Activated CD8-positive, alpha-beta memory T cell treated with anti-CD3 and anti-CD28 coated beads for 1 hour (primary cell): Measurements from ENCODE around the gene IFT74.

ENCODE experiments used
- DNase-seq, 2 donors: peaks; one replicate each; pipeline ENCODE4 v3.0.0-alpha.2; 2020; ENCODE audit warnings: low read depth in 1 of 2; ENCODE audit errors: extremely low read depth in 1 of 2

Gene IFT74

DNA sequence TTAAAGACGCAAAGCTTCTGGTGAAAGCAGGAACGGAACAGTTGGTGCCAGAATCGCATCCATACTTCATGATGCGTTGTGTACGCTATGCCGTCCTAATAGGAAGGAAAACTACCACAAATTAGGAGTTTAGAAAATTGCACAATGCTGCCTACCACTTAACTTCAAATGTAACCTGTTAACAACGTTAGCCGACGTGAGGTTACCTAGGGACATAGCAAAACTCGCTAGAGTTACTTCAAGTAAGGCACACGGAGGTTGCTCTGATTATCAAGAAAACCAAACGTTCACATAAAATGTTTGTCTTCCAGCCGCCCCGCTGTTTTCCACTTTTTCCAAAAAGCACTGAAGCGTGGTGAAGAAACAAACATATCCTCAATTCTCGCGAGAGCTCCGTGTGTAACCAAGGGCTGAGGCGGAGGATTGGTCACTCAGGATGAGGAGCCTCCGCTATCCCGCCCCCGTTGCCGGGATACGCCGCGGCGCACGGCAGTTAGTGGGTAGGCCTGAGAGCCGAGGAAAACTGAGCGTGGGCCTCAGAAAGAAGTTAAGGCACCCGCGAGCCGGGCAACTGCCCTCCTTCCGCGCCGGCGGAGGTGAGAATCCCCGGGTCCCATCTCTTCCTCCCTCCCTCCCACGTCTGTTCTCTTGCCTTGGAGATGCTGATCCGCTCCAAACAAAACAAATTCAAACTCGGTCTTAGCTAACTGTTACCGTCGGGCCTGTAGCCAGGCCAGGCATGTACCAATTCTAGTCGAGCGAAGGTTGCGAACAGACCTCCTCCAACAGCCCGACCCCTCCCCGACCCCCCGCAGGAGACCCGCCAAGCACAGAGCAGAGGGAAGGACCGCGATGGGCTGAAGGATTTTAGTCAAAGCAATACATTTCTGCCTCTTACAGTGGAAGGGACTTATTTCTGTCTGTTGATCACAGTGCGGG lies at the start of gene IFT74:
IFT74 (plus strand) TSS at position 492 of the 939 bp plus-strand sequence. CDS start 5,556 bp downstream, outside the sequence.
- DNase-seq, result peak; percentile 81 to 86

DNA sequence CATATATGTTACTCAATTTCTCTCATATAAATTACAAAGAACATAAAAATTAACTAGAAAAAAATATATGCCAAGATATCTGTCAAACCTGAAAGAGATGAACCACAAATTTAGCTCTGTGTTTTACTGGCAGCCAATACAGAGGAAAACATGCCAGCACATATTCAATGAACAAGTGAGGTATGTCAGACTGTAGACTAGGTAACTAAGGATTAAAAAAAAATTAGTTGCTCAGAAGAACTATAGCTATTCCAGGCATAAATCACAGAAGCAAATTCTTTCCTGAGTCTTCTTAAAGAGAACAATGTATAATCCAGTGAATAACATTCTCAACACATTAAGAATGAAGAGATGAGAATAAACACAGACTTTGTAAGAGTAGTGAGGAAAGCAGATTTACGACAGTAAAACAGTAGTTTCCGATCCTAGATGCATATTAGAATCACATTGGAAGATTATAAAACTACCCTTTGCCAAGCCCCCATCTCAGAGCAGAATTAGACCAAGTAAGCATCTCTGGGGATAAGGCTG lies 43.0 kb upstream of the IFT74 start:
- no peak for DNase-seq

DNA sequence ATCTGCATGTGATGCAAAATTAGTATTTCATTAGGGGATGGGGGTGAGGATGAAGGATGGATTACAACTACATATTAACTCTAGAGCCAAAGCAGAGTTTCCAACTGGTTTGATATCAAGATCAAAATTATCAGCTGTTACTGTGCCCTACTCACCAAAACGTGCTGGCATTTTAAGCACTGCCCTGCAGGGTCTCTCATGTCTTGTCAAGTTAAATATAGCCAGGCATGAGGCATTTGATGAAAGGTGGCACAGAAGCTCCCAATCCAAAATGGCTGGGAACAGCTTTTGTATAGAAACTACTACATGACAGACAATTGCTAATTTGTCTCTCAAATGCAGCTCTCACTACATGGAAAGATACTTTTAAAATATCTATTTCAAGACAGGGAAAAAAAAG lies 36.5 kb upstream of the IFT74 start:
- no peak for DNase-seq

DNA sequence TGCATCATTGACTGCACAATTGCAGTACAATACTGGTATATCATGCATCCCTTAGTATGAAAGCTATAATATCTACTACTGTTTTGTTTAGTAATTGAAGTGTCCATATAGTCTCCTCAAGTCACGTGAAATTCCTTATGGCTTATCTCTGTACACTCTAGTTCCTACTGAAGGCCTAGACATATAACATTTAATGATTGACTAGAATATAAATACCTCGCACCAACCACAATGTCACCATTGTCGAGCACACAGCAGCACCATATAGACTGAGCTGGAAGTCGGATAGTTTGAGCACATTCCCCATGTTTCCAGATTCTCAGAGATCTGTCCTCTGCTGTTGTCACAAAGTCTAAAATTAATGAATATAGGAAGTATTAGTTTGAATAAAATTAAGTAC lies 30.6 kb upstream of the IFT74 start:
- no peak for DNase-seq

DNA sequence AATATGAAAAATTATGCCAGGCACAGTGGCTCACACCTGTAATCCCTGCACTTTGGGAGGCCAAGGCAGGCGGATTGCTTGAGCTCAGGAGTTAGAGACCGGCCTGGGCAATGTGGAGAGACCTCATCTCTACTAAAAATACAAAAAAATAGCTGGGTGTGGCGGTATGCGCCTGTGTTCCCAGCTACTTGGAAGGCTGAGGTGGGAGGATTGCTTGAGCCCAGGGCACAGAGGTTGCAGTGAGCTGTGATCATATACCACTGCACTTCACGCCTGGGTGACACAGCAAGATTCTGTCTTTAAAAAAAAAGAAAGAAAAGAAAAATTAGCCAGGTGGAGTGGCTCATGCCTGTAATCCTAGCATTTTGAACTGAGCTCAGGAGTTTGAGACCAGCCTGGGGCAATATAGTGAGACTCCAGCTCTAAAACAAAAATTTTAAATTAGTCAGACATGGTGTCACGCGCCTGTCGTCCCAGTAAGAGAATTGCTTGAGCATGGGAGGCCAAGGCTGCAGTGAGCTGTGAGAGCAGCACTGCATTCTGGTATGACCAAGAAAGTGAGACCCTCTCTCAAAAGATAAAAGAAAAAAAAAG lies 27.2 kb upstream of the IFT74 start:
- DNase-seq, result no peak

DNA sequence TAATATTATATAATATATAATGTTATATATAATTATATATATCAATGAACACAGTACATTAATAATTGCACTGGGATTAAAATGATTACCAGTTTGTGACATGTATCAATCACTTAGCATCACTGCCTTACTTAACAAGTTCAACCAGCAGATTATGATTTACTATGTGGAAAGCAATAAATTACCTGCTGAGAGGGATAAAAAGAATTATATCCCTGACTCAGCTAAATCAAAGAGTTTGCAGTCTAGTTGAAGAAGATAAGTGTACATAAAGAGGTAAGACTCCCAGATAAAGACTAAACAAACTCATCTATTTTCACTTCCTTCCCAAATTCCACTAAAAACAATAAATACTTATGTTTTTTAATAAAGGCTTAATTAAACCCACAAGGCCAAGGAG lies 20.4 kb upstream of the IFT74 start:
- no peak for DNase-seq

DNA sequence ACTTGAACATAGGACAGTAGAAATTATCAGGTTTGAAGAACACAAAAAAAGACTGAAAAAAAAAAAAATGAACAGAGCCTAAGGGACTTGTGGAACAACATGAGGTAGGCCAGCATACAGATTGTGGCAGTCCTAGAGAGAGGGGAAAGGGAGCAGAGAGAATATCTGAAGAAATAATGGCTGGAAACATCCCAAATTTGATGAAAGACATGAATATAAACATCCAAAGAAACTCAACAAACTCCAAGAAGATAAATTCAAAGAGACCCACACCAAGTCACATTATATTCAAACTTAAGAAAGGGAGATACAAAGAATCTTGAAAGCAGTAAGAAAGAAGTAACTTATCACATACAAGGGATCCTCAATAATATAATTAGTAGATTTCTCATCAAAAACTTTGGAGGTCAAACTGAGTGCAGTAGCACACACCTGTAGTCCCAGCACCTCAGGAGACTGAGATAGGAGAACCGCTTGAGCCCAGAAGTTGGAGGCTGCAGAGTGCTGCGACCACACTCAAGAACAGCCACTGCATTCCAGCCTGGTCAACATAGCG lies 18.3 kb upstream of the IFT74 start:
- DNase-seq, result no peak

DNA sequence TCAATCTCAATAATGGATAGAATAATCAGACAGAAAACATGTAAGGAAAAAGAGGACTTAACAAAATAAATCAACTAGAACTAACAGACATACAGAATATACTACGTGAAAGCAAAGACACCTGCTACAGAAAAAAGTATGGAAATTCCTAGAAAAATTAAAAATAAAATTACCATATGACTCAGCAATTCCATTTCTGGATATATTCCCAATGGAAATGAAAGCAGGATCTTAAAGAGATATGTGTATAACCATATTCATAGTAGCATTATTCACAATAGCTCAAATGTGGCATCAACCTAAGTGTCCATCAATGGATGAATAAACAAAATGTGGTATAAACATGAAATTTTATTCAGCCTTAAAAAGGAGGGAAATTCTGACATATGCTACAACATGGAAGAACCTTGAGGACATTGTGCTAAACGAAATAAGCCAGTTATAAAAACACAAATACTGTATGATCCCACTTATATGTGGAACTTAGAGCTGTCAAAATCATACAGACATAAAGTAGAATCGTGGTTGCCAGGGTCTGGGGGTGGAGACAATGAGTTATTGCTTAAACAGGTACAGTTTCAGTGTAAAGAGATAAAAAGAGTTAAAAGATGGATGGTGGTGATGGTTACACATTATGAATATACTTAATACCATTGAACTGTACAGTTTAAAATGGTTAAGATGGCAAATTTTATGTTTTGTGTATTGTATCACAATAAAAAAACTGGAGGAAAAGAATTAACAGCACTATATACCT lies 16.1 kb upstream of the IFT74 start:
- no peak for DNase-seq

DNA sequence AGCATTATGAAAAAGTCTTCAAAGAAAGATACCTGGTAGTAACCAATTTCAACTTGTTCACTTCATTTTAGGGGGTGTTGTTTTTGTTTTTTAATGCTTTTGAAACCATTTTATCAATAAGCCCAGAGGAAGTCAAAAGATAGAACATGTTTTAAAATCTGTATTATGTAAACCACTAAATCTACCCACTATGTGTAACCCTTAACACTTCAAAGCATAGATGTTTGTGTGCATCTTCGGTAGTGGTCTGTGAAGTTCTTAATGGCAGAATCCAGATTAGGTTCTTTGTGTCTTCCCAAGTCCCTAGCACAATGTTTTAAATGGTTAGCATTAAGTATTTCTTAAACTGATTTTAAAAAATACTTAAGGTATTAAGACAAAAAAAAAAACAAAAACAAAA lies 15.4 kb upstream of the IFT74 start:
- DNase-seq, result no peak

DNA sequence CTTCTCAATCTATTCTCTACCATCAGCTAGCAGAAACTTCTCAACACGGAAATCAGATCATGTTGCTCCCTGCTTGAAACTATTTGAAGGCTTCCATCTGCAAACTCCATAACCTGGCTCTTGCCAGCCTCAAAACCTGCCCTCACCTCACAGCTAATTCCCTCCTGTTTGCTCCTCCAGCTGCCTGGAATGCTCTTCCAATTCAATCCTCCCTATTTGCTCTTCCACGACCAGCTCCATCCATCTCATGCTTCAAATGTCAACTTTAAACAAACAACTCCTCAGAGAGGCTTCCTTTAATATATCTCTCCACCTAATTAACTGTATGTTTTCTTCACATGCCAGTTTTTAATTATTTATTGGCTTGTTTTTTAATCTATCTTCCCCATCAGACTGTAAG lies 10.6 kb upstream of the IFT74 start:
- DNase-seq, result no peak

DNA sequence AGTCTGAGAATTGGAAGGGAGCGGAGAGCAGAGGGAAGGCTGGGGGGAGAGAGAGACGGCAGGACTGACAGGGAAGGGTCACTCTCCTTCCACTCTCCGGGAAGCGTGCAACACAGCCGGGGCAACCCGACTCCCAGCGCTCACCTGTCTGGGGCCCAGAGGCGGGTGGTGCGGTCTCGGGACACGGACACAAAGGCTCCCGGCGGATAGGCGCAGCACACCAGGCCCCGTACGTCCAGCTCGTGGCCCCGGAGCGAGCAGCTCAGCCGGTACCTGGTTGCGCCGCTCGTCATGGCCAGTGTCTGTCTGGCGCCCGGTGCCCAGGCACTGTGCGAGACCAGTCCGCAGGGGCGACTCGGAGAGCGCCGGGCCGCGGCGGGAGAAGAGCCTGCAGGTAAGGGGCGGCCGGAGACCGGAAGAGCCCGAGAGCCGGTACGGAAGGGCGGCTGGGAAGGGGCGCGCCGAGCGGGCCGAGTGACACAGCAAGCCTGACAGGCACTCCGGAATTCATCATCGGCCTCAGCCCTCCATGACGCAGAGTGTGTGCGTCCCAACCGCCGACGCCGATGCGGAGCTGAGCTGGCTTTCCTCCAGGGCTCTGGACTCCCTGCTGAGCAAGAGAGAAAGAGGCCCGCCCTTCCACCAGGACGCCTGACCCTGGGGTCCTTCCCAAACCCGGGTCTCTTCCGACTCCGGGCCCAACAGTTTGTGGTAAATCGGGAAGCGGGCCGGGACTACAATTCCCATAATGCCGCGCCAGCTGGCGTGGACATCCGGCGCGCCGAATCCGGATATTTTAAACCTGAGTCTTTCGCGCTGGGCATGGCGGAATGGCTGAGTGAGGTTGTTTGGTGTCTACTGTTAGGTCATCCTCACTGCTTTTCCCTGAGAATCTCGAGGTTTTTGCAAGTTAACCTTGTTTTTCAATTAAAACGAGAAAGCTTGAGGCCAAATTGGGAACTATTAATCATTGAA lies 9.2 kb upstream of the IFT74 start, which contains the start of gene PLAA:
PLAA (minus strand) TSS at position 490 of the 975 bp plus-strand sequence; CDS start at position 293, 197 bp downstream.
- DNase-seq, result peak; percentile 59 to 74

DNA sequence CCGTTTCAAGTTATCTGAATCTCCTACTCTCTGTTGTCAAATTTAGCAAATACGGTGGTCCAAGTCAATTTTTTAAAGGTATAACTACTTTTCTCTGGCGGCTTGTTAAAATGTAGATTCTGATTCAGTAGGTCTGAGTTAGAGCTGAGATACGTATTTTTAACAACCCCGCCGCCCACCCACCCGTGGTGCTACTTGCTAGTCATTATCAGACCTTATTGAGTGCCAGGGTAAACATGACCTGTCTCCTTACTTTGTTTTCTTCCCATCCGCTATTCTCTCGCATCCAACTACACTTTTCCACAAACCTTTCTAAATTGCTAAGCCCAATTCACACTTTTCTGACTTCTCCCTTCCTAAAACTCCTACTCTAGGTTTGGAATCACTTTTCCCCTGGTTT lies 8.5 kb upstream of the IFT74 start:
- DNase-seq, result no peak

DNA sequence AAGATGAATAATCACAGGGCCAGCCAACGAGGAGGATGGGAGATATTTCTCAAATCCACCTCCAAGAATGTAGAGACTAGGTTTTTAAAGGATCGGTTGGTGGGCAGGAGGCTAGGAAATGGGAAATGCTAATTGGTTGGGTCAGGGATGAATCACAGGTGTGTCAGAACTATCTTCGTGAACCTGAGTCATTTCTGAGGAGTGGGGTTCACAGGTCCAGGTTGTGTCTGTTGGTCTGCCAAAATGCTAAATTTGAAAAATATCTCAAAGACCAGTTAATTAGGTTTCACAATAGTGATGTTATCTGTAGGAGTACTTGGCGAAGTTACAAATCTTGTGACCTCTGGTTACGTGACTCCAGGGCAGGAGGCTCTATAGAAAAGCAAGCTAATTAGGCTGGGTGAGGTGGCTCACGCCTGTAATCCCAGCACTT lies 6.6 kb upstream of the IFT74 start:
- DNase-seq, result no peak

DNA sequence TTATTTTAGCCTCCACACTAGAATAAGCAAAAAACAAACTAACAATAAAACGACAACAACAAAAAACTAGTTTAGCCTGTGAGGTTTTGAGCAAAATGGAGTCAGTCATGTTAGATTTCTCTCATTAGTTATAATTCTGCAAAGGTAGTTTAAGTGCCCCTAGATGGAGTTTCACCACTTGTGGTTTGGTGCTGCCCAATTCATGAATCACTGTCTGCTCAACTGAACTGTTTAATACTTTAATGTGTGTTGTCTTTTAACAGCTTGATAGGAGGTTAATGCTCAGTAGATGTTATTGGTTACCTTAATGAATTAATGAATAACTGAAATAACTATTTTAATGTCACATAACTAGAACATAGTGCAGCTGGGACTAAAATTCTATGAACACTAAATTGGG lies 5.7 kb upstream of the IFT74 start:
- no peak for DNase-seq

DNA sequence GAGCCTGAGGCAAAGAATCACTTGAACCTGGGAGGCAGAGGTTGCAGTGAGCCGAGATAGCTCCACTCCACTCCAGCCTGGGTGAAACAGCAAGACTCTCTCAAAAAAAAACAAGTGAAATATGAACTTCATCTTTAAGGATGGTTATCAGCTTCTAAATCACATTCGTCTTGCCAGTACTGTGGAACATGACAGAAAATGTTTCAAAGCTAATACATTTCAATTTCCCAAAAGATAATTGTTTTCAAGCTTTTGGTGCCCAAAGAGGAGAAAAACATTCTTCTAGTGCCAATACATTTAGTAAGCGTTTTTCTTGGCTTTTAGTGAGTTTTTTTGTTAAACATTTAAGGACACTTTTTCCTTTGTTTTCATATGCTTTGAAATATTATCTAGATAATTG lies 4.4 kb upstream of the IFT74 start:
- no peak for DNase-seq

DNA sequence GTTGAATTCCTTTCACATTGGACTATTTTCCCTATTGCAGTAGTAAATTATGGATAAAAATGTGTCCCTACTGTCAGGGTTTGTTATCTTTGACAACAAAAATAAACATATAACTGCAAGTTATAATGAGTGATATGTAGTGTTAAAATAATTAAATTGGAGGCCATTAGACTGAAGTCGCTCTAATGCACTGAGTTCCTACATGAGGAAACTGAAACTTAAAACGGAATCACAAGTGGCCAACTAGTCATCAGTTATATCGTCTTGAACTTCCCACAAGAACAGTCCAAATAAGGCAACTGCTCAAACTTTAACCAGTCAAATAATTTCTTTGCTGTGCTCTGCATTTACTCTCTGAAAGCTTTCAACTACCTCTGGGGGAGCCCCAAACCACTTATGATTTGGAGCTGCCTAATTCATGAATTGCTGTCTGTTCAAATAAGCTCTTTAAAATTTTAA lies 2.1 kb upstream of the IFT74 start:
- DNase-seq, result no peak

DNA sequence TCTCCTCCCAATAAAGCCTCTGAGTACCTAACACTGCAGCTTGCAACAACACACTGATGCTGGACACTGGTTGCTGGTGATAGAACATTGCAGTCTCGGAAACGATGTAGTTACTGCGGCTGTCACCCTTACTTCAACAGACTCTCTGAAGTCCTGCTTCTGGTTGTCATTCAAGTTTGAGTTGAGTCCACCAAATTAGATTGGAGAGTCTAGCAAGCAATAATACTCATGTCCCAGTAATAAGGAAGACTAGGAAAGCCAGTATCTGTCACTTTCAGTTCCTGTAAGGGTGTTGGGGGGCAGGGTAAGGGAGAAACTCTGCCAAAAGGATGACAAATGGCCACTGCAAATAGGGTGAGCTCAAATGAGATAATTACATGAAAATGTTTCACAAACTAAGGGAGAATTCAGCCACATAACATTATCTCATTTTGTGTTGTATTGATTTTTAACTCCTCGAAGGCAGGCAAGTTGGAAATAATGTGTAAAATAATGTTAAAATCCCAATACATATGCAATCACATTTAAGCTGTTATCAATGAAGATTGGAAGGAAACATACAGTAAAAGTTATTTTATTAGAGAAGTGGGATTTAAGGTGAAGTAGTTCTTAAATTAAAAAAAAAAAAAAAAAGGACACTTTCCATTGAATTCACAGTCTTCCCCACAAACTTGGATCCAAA lies 849 bp upstream of the IFT74 start:
- no peak for DNase-seq

DNA sequence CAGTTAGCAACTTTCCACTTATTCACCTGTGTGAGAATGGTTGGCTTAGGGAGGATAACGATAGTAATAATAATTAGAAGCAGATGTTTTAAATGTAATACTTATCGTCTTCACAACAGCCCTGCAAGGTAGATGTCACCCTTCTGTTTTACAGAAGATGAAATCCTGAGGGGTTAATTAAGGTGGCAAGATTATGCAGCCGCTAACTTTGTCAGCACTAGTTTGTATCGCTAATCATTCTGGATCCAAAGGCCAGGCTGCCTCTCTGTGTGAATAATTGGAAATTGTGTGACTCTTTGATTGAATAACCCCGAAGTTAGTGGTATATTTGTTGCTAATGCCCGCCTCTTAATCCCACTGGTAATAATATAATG lies 635 bp downstream of the IFT74 start:
- DNase-seq, result no peak

DNA sequence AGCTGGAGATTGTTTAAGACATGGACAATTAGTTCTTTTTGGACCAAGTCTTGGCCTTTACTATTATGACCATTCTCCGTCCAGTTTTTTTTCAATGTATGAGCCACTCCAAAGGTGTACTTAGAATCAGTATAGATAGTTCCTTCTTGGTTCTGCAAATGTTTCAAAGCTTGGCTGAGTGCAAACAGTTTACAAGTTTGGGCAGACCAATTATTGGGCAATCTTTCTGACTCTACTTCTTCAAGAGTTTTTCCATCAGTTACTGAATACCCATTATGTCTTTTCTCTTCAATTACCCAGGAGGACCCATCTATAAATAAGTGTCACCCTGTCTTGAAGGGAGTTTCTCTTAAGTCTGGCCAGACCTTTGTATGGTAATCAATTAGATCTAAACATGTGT lies 15.5 kb downstream of the IFT74 start:
- no peak for DNase-seq
